ENCODE results near the gene WASHC3. TPM values are rescaled to one million over a fixed set of nuclear protein-coding genes. Genes with fewer than 3 reads are reported as not detected.

The WASHC3 gene
- total and polyA plus RNA-seq, 2 experiments from 2014 or later = 59.8 to 66.8 TPM

- no peaks in the 10 kb centered on the region for H3K36me3 ChIP-seq (replicated peaks; ENCODE audit: insufficient read depth, low read depth)
- H3K27me3 ChIP-seq = no peaks in the 10 kb centered on the region
- no peak for TF ChIP-seq CTCF (IDR thresholded peaks at IDR 0.05; ENCODE audit: poor library complexity)
- no peak for TF ChIP-seq EZH2 (IDR thresholded peaks at IDR 0.05; ENCODE audit: borderline replicate concordance)
- no peak for TF ChIP-seq EZH2phosphoT487 (IDR thresholded peaks at IDR 0.05; ENCODE audit: low read depth, severe bottlenecking, unreplicated experiment)
- H3K4me1 ChIP-seq (ENCODE audit: insufficient read depth) = no peaks in the 10 kb centered on the region
- H3K79me2 ChIP-seq = no peaks in the 10 kb centered on the region
- H2AFZ ChIP-seq = no peak overlapping the region
- no peak overlapping the region for H3K4me3 ChIP-seq
- no peak overlapping the region for H3K4me2 ChIP-seq
- no peaks in the 10 kb centered on the region for H3K9me2 ChIP-seq (replicated peaks; ENCODE audit: insufficient read depth)
- 96% methylated on average over 4 of the region's 4 CpGs for WGBS (ENCODE audit: low lambda C conversion rate, missing lambda C conversion rate)
- no peak for DNase-seq (ENCODE audit: low spot score)
- no peaks in the 10 kb centered on the region for H4K20me1 ChIP-seq (ENCODE audit: insufficient read depth, poor library complexity, severe bottlenecking)
- no peaks in the 10 kb centered on the region for H3K9me3 ChIP-seq (ENCODE audit: low read depth)
- no peak overlapping the region for H3K27ac ChIP-seq
Observed at GRCh38 chr12:102052192-102053061, 9.4 kb downstream of the WASHC3 start.

- H3K27me3 ChIP-seq = no peaks in the 10 kb centered on the region
- no peak for TF ChIP-seq CTCF (IDR thresholded peaks at IDR 0.05; ENCODE audit: poor library complexity)
- no peak for TF ChIP-seq EZH2 (IDR thresholded peaks at IDR 0.05; ENCODE audit: borderline replicate concordance)
- no peak for TF ChIP-seq EZH2phosphoT487 (IDR thresholded peaks at IDR 0.05; ENCODE audit: low read depth, severe bottlenecking, unreplicated experiment)
- no peak for DNase-seq (ENCODE audit: low spot score)
- H3K4me2 ChIP-seq = no peak overlapping the region
- H3K27ac ChIP-seq = no peak overlapping the region
- no peaks in the 10 kb centered on the region for H4K20me1 ChIP-seq (ENCODE audit: insufficient read depth, poor library complexity, severe bottlenecking)
- H3K9me3 ChIP-seq (ENCODE audit: low read depth) = no peaks in the 10 kb centered on the region
- H3K4me1 ChIP-seq (ENCODE audit: insufficient read depth) = no peaks in the 10 kb centered on the region
- no peaks in the 10 kb centered on the region for H3K79me2 ChIP-seq
- 97% methylated on average over 1 of the region's 1 CpG for WGBS (ENCODE audit: low lambda C conversion rate, missing lambda C conversion rate)
- H3K4me3 ChIP-seq = no peak overlapping the region
- no peaks in the 10 kb centered on the region for H3K9me2 ChIP-seq (replicated peaks; ENCODE audit: insufficient read depth)
- H3K36me3 ChIP-seq (replicated peaks; ENCODE audit: insufficient read depth, low read depth) = no peaks in the 10 kb centered on the region
- no peak overlapping the region for H2AFZ ChIP-seq
Observed at GRCh38 chr12:102051431-102051965, 10.3 kb downstream of the WASHC3 start.

GRCh38 chr12:102050660-102051430 is 10.9 kb downstream of the WASHC3 start:
- Histone ChIP-seq H2AFZ (no peak overlapping the region), H3K9me2 (replicated peaks; ENCODE audit: insufficient read depth) (no peaks in the 10 kb centered on the region), H3K9me3 (ENCODE audit: low read depth) (no peaks in the 10 kb centered on the region), H3K4me2 (no peak overlapping the region), H4K20me1 (ENCODE audit: insufficient read depth, poor library complexity, severe bottlenecking) (no peaks in the 10 kb centered on the region), H3K4me3 (no peak overlapping the region), H3K79me2 (no peaks in the 10 kb centered on the region), H3K27ac (no peak overlapping the region), H3K4me1 (ENCODE audit: insufficient read depth) (no peaks in the 10 kb centered on the region), H3K27me3 (no peaks in the 10 kb centered on the region), H3K36me3 (replicated peaks; ENCODE audit: insufficient read depth, low read depth) (no peaks in the 10 kb centered on the region)
- WGBS (ENCODE audit: low lambda C conversion rate, missing lambda C conversion rate) = 85% methylated on average over 1 of the region's 1 CpG
- DNase-seq (ENCODE audit: low spot score) = no peak
- TF ChIP-seq CTCF (IDR thresholded peaks at IDR 0.05; ENCODE audit: poor library complexity) = no peak

Measured in hepatocyte (in vitro differentiated cells).